Aortic smooth muscle cell (primary cell): ENCODE results near the gene IFNA7. TPM values are rescaled to one million over a fixed set of nuclear protein-coding genes. Genes with fewer than 3 reads are reported as not detected.

Source experiments
- total RNA-seq: library from RNA; depleted of rRNA; stranded (reverse); fragments of >200 nt; gene quantifications from 2 replicates; pipeline ENCODE4 v1.2.3, GENCODE V29; 2014

IFNA7 gene
- total RNA-seq: not detected in 2 replicates

DNA sequence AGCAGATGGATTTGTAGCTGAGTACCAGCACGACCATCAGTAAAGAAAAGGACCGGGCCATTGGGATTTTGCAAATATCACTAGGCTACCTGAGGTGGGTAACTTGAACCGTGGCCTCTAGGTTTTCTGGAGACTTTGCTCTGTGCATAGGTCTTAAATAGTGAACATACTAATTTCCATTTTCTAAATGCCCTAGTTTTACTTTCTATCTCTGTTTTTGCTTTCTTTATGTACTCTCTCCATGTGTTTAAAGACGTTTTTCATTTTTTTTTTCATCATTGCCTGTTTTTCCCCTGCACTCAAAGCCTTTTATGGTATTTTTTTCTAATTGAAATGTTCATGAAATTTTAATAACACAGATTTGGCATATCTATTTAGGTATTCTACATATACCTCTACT is at the start of gene IFNA7:
Gene IFNA7 (minus strand): TSS at position 101 of the 400 bp plus-strand sequence. CDS start 40 bp downstream, at position 61.

GRCh38 chr9:21239911-21240310 is 37.9 kb upstream of the IFNA7 start, which contains the start of gene IFNA14:
IFNA14 (minus strand) TSS chr9:21240005; CDS start chr9:21239935, 70 bp downstream.

DNA sequence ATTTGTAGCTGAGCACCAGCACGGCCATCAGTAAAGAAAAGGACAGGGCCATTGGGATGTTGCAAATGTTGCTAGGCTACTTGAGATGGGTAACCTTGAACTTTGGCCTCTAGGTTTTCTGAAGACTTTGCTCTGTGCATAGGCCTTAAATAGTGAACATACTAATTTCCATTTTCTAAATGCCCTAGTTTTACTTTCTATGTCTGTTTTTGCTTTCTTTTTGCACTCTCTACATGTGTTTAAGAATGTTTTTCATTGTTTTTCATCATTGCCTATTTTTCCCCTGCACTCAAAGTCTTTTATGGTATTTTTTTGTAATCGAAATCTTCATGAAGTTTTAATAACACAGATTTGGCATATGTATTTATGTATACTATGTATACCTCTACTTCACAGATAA is 26.1 kb upstream of the IFNA7 start, which contains the start of gene IFNA17:
Gene IFNA17 (minus strand): TSS at position 101 of the 400 bp plus-strand sequence. CDS start 49 bp downstream, at position 52.

DNA sequence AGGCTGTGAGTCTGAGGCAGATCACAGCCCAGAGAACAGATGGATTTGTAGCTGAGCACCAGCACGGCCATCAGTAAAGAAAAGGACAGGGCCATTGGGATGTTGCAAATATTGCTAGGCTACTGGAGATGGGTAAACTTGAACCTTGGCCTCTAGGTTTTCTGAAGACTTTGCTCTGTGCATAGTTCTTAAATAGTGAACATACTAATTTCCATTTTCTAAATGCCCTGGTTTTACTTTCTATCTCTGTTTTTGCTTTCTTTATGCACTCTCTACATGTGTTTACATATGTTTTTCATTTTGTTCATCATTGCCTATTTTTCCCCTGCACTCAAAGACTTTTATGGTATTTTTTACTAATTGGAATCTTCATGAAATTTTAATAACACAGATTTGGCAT is 15.2 kb upstream of the IFNA7 start, which contains the start of gene IFNA16:
Gene IFNA16 (minus strand): TSS at position 101 of the 400 bp plus-strand sequence. CDS start 6 bp downstream, at position 95.

GRCh38 chr9:21207043-21207442 is 5.0 kb upstream of the IFNA7 start, which contains the start of gene IFNA10:
IFNA10 (minus strand) TSS chr9:21207143; CDS start chr9:21207097, 46 bp downstream.

GRCh38 chr9:21187487-21187886 is 14.5 kb downstream of the IFNA7 start, which contains the start of gene IFNA4:
IFNA4 (minus strand) TSS chr9:21187587; CDS start chr9:21187531, 56 bp downstream.

GRCh38 chr9:21166560-21166959 is 35.4 kb downstream of the IFNA7 start, which contains the start of gene IFNA21:
IFNA21 (minus strand) TSS chr9:21166660; CDS start chr9:21166612, 48 bp downstream.

Other genes starting within 250 kb of the IFNA7 start
- gene HACD4, start 170.6 kb downstream of the IFNA7 start, total RNA-seq: 1.2 and 1.7 TPM in 2 replicates
- gene IFNB1, start 124.3 kb downstream of the IFNA7 start, total RNA-seq: not detected in 2 replicates
- not detected in 2 replicates for gene IFNW1, start 60.4 kb downstream of the IFNA7 start, total RNA-seq
- gene IFNA21, start 35.5 kb downstream of the IFNA7 start, total RNA-seq: not detected in 2 replicates
- not detected in 2 replicates for gene IFNA4, start 14.6 kb downstream of the IFNA7 start, total RNA-seq
- gene IFNA10, start 4.9 kb upstream of the IFNA7 start, total RNA-seq: not detected in 2 replicates
- not detected in 2 replicates for gene IFNA16, start 15.1 kb upstream of the IFNA7 start, total RNA-seq
- not detected in 2 replicates for gene IFNA17, start 26.0 kb upstream of the IFNA7 start, total RNA-seq
- gene IFNA14, start 37.8 kb upstream of the IFNA7 start, total RNA-seq: not detected in 2 replicates
- gene IFNA5, start 103.1 kb upstream of the IFNA7 start, total RNA-seq: not detected in 2 replicates
- gene KLHL9, start 133.2 kb upstream of the IFNA7 start, total RNA-seq: 42.0 TPM in 2 replicates
- gene IFNA6, start 148.7 kb upstream of the IFNA7 start, total RNA-seq: not detected in 2 replicates
- not detected in 2 replicates for gene IFNA13, start 165.9 kb upstream of the IFNA7 start, total RNA-seq
- gene IFNA2, start 183.2 kb upstream of the IFNA7 start, total RNA-seq: not detected in 2 replicates
- not detected in 2 replicates for gene IFNA8, start 206.9 kb upstream of the IFNA7 start, total RNA-seq
- not detected in 2 replicates for gene IFNA1, start 238.2 kb upstream of the IFNA7 start, total RNA-seq